GM12878 (cell line): ENCODE data around the gene CCDC12. TPM values are rescaled to one million over a fixed set of nuclear protein-coding genes. Genes with fewer than 3 reads are reported as not detected.

Experiments used
- CUX1 ChIP-seq: IDR thresholded peaks from 2 replicates; pipeline ENCODE4 v1.6.1; 2012; ENCODE audit warnings: improper control_type of control experiment, low read depth, low read length; ENCODE audit not compliant: insufficient replicate concordance
- E2F4 ChIP-seq: IDR thresholded peaks from 2 replicates; pipeline ENCODE4 v1.6.1; 2012; ENCODE audit warnings: low read depth, low read length, improper control_type of control experiment
- polyA plus RNA-seq, 11 experiments: library from polyadenylated mRNA; depleted of rRNA in 4 of 11; unstranded in 6 of 11; stranded (reverse) in 5 of 11; fragments of >200 nt; fragmentation: Nextera tagmentation in 4 of 11; fragmentation: Illumina TruSeq in 1 of 11; extraction: Ambion mirVana in 4 of 11; extraction: Trizol in 1 of 11; gene quantifications; 1 replicate in 1 of 11; 2 replicates in 10 of 11; pipeline versions ENCODE4 v1.2.1 to v1.2.3, GENCODE V29; 2011 to 2016; ENCODE audit warnings: inconsistent platforms in 2 of 11, missing spikeins in 2 of 11, low read depth in 1 of 11
- total RNA-seq, 4 experiments: library from RNA; depleted of rRNA in 3 of 4; stranded (reverse); fragments of >200 nt in 3 of 4; fragmentation: Illumina TruSeq in 1 of 4; extraction: Trizol in 1 of 4; gene quantifications; 2 replicates each; pipeline versions ENCODE4 v1.2.1 to v1.2.3, GENCODE V29; 2013 to 2021
- TF ChIP-seq, protein P1 (sequence below): IDR thresholded peaks from 2 replicates; pipeline ENCODE4 v1.6.1; 2011; ENCODE audit warnings: borderline replicate concordance, low read depth, mild to moderate bottlenecking, moderate library complexity, mixed read lengths, low read length; ENCODE audit not compliant: insufficient read depth; ENCODE audit errors: extremely low read length

Gene CCDC12
- total and polyA plus RNA-seq, 10 of the 15 experiments (the other 5 are each of a cell fraction or from before 2014, with no cell fraction given): 9.2 to 91.4 (median 61.3) TPM

GRCh38 chr3:46993986-46994385 is 17.4 kb upstream of the CCDC12 start (continued):
- TF ChIP-seq, protein P1, sequence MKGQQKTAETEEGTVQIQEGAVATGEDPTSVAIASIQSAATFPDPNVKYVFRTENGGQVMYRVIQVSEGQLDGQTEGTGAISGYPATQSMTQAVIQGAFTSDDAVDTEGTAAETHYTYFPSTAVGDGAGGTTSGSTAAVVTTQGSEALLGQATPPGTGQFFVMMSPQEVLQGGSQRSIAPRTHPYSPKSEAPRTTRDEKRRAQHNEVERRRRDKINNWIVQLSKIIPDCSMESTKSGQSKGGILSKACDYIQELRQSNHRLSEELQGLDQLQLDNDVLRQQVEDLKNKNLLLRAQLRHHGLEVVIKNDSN: no peak
- TF ChIP-seq E2F4 (no peak), CUX1 (no peak)
